Panc1 (cell line): Measurements from ENCODE around the gene MORN1. TPM values are rescaled to one million over a fixed set of nuclear protein-coding genes. Genes with fewer than 3 reads are reported as not detected.

Experiments used
- ATAC-seq: fragments of 200-7000 bp; cut with Tn5 transposase; 2 replicates; pipeline ENCODE4 v1.9.1; 2020; ENCODE audit warnings: mild to moderate bottlenecking, moderate library complexity
- BruUV-seq: library from RNA; stranded (reverse); fragments of 400-500 nt; replicated peaks from 2 replicates; lab custom pipeline; 2021; lab: Mats Ljungman, UMichigan
- CTCF ChIA-PET: fragments of 300-600 bp; sonication (Branson Sonifier 250); formaldehyde crosslinking; loops from one replicate; lab custom pipeline; 2022; ENCODE audit warnings: antibody characterized with exemption; lab: Charles Lee
- POLR2A ChIA-PET: fragments of 300-600 bp; sonication (Branson Sonifier 250); formaldehyde crosslinking; loops from one replicate; lab custom pipeline; 2022; ENCODE audit warnings: antibody characterized with exemption; lab: Charles Lee
- DNase-seq: peaks from one replicate; pipeline ENCODE4 v3.0.0-alpha.2; 2010; ENCODE audit warnings: low read depth, low spot score
- H3K27ac ChIP-seq: 2 replicates; pipeline ENCODE4 v1.5.1; 2011; ENCODE audit warnings: mild to moderate bottlenecking, low read length, inconsistent platforms
- H3K27me3 ChIP-seq: fragments of 200-500 bp; sonication (Bioruptor generic); 2 replicates; pipeline ENCODE4 v1.6.0; 2014; ENCODE audit warnings: low read length, inconsistent platforms; ENCODE audit not compliant: control insufficient read depth, insufficient read depth
- H3K36me3 ChIP-seq: fragments of 200-500 bp; sonication (Bioruptor generic); 2 replicates; pipeline ENCODE4 v1.5.1; 2014; ENCODE audit warnings: inconsistent platforms, mild to moderate bottlenecking, low read length, moderate library complexity; ENCODE audit not compliant: control insufficient read depth, insufficient read depth
- H3K4me1 ChIP-seq: 2 replicates; pipeline ENCODE4 v1.5.1; 2011; ENCODE audit warnings: inconsistent platforms, mild to moderate bottlenecking, low read length, moderate library complexity; ENCODE audit not compliant: control insufficient read depth, insufficient read depth
- H3K4me3 ChIP-seq, 2 experiments: 2 replicates each; pipeline ENCODE4 v1.5.1; 2011 to 2012; ENCODE audit warnings: low read depth in 2 of 2, low read length in 2 of 2, mild to moderate bottlenecking in 2 of 2, inconsistent platforms in 1 of 2, moderate library complexity in 1 of 2
- H3K9me3 ChIP-seq: fragments of 200-500 bp; sonication (Bioruptor generic); 2 replicates; pipeline ENCODE4 v1.5.1; 2014; ENCODE audit warnings: low read depth, mild to moderate bottlenecking, inconsistent platforms, low read length, moderate library complexity; ENCODE audit not compliant: control insufficient read depth, insufficient read depth
- POLR2AphosphoS5 ChIP-seq: IDR thresholded peaks from 2 replicates; pipeline ENCODE4 v1.6.1; 2012; ENCODE audit warnings: mild to moderate bottlenecking, low read depth, low read length, moderate library complexity
- SIN3A ChIP-seq: IDR thresholded peaks from 2 replicates; pipeline ENCODE4 v1.6.1; 2012; ENCODE audit warnings: low read depth, mild to moderate bottlenecking, low read length, moderate library complexity, borderline replicate concordance; ENCODE audit not compliant: insufficient read depth
- TCF7L2 ChIP-seq: IDR thresholded peaks from 2 replicates; pipeline ENCODE4 v1.6.1; 2011; ENCODE audit warnings: mild to moderate bottlenecking, low read depth, low read length, inconsistent platforms
- in situ Hi-C: cut with HindIII; loops from 2 replicates; pipeline ENCODE4 v1.10.0; 2016; ENCODE audit warnings: low sequenced_read_pairs, low pct_unique_long_range_greater_than_20kb
- intact Hi-C: fragments of 100-400 bp; cut with micrococcal nuclease; formaldehyde crosslinking; loops from one replicate; pipeline ENCODE4 v1.10.0; 2022; ENCODE audit not compliant: unreplicated experiment
- total RNA-seq: library from RNA; stranded (reverse); gene quantifications from one replicate; pipeline ENCODE4 v1.2.1, GENCODE V29; 2021; ENCODE audit not compliant: unreplicated experiment
- TF ChIP-seq, protein P1 (sequence below): fragments of 450-650 bp; IDR thresholded peaks from 2 replicates; pipeline ENCODE4 v1.5.1; 2017; ENCODE audit warnings: mild to moderate bottlenecking
- TF ChIP-seq, protein P2 (sequence below), 2 experiments: IDR thresholded peaks; 2 replicates each; pipeline ENCODE4 v1.6.1; 2011 to 2012; ENCODE audit warnings: low read depth in 2 of 2, control low read depth in 1 of 2, low read length in 1 of 2, mild to moderate bottlenecking in 1 of 2, moderate library complexity in 1 of 2; ENCODE audit not compliant: insufficient read depth in 1 of 2

The MORN1 gene
- total RNA-seq, 1 experiment from 2014 or later: 21.3 TPM

DNA sequence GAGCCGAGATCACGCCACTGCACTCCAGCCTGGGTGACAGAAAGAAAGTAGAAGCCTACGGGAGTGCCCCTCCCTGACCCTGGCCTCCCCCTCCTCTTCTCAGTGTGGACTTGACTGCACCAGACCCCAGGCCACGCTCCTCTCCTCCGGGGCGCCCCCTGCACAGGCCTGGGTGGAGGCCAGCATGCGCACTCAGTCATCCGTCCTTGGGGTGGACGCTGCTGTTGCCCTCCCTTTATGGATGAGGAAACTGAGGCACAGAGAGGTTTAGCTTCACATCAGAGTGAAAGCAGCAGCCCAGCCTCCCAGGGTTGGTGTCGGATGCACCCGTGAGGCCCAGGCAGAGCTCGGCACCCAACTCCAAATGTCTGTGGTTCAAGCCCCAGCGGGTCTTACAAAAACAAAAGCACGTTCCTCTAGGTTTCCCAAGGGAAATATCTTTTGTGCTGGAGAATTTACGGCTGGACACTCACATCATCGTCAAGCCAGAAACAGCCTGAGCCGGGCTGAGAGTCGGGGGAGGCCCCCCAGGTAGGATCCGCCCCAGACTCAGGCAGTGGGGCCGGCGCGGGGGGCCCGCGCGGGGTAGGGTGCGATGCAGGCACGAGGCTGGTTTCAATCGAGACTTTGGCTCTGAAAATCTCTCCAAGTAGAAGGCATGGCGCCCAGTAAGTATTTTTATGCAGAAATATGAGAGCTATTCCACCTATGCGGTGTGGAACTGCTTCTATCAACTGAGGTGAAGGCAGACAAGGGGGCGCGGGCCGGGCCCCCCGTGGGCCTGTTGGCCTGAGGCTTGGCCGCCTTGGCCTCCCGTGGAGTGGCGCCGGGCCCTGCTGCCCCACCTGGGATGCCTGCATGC lies 36.6 kb downstream of the MORN1 start:
- intact Hi-C loops: no loop called here
- no peak overlapping the region for H3K27ac ChIP-seq
- CTCF ChIA-PET: interaction anchor here (0.6 kb wide), 1 partner anchor 666 kb away, joined by 3 read pairs; no protein-coding TSS in a partner anchor

DNA sequence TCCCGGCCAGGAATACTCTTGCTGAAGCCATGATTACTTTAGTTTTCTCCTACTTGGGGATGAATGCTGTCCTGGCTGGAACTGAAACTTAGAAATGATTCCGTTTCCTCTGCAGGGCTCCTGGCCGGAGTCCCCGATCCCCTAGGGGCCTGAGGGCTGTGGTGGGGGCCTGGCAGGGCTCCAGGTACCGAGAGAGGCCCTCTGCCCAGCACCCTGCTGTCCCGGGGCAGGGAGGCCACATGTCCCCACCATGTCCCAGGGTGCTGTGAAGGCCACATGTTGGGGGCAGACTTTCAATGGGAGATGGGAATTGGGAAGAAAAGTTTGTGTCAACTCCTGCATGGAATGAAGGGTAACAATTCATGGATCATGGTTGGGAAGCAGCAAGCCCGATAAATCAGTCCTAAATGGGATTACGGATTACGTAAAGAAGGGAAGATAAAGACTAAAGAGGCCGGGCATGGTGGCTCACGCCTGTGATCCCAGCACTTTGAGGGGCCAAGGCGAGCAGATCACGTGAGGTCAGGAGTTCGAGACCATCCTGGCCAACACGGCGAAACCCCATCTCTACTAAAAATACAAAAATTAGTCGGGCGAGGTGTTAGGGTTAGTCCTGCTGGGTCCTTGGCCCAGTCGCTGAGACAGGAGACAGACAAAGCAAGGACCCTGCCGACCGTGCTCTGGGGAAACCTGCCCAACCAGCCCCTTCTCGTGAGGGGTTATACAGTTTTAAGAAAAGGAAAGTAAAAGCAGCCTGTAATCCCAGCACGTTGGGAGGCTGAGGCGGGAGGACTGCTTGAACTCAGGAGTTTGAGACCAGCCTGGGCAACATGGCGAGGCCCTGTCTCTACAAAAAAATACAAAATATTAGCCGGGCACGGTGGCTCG lies 37.6 kb downstream of the MORN1 start:
- in situ Hi-C loops: no loop called here
- ATAC-seq (no peak), DNase-seq (no peak)
- Histone ChIP-seq H3K4me3 (no peak overlapping the region), H3K4me1 (no peaks in the 10 kb centered on the region; the same call in 1 of the 2 replicates), H3K36me3 (no peaks in the 10 kb centered on the region), H3K27ac (no peak overlapping the region), H3K9me3 (no peaks in the 10 kb centered on the region), H3K27me3 (no peaks in the 10 kb centered on the region)
- ChIA-PET CTCF (no interaction called here), POLR2A (interaction anchor here (0.5 kb wide), 1 partner anchor 10 kb away, joined by 4 read pairs; no protein-coding TSS in a partner anchor)
- TF ChIP-seq, protein P1, sequence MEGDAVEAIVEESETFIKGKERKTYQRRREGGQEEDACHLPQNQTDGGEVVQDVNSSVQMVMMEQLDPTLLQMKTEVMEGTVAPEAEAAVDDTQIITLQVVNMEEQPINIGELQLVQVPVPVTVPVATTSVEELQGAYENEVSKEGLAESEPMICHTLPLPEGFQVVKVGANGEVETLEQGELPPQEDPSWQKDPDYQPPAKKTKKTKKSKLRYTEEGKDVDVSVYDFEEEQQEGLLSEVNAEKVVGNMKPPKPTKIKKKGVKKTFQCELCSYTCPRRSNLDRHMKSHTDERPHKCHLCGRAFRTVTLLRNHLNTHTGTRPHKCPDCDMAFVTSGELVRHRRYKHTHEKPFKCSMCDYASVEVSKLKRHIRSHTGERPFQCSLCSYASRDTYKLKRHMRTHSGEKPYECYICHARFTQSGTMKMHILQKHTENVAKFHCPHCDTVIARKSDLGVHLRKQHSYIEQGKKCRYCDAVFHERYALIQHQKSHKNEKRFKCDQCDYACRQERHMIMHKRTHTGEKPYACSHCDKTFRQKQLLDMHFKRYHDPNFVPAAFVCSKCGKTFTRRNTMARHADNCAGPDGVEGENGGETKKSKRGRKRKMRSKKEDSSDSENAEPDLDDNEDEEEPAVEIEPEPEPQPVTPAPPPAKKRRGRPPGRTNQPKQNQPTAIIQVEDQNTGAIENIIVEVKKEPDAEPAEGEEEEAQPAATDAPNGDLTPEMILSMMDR: no peak
- TF ChIP-seq, protein P2, sequence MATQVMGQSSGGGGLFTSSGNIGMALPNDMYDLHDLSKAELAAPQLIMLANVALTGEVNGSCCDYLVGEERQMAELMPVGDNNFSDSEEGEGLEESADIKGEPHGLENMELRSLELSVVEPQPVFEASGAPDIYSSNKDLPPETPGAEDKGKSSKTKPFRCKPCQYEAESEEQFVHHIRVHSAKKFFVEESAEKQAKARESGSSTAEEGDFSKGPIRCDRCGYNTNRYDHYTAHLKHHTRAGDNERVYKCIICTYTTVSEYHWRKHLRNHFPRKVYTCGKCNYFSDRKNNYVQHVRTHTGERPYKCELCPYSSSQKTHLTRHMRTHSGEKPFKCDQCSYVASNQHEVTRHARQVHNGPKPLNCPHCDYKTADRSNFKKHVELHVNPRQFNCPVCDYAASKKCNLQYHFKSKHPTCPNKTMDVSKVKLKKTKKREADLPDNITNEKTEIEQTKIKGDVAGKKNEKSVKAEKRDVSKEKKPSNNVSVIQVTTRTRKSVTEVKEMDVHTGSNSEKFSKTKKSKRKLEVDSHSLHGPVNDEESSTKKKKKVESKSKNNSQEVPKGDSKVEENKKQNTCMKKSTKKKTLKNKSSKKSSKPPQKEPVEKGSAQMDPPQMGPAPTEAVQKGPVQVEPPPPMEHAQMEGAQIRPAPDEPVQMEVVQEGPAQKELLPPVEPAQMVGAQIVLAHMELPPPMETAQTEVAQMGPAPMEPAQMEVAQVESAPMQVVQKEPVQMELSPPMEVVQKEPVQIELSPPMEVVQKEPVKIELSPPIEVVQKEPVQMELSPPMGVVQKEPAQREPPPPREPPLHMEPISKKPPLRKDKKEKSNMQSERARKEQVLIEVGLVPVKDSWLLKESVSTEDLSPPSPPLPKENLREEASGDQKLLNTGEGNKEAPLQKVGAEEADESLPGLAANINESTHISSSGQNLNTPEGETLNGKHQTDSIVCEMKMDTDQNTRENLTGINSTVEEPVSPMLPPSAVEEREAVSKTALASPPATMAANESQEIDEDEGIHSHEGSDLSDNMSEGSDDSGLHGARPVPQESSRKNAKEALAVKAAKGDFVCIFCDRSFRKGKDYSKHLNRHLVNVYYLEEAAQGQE (IDR thresholded peaks at IDR 0.05; ENCODE audit: insufficient read depth in 1 of 2, low read depth in 2 of 2, low read length in 1 of 2): no peak
- intact Hi-C loops: no loop called here
- no TSS peak for BruUV-seq

More for the DNA sequence above, 36.6 kb downstream of the MORN1 start:
- POLR2A ChIA-PET: interaction anchor here (0.5 kb wide), 1 partner anchor 9 kb away, joined by 4 read pairs; no protein-coding TSS in a partner anchor
- Histone ChIP-seq H3K9me3 (no peaks in the 10 kb centered on the region), H3K36me3 (no peaks in the 10 kb centered on the region), H3K4me1 (no peaks in the 10 kb centered on the region; the same call in 1 of the 2 replicates), H3K4me3 (no peak overlapping the region), H3K27me3 (no peaks in the 10 kb centered on the region)
- no TSS peak for BruUV-seq
- TF ChIP-seq, protein P2 (IDR thresholded peaks at IDR 0.05; ENCODE audit: insufficient read depth in 1 of 2, low read depth in 2 of 2, low read length in 1 of 2): no peak
- TF ChIP-seq, protein P1: no peak
- no peak for TF ChIP-seq POLR2AphosphoS5
- no peak for TF ChIP-seq TCF7L2
- TF ChIP-seq SIN3A: no peak
- DNase-seq (no peak), ATAC-seq (no peak)
- in situ Hi-C loops: no loop called here
